SIG-M5 (cell line): ENCODE data around the gene CLUH.
"Not testable (repeated sequence)": the region's sequence is repeated elsewhere in the genome, so short reads cannot be mapped to it uniquely, and the experiment has no call there.

ENCODE experiments used
- DNase-seq: peaks from one replicate; lab custom pipeline; 2025; lab: John Stamatoyannopoulos, UW

CLUH gene

GRCh38 chr17:2701161-2701995 lies 10.2 kb downstream of the CLUH start:
- DNase-seq = no peak

DNA sequence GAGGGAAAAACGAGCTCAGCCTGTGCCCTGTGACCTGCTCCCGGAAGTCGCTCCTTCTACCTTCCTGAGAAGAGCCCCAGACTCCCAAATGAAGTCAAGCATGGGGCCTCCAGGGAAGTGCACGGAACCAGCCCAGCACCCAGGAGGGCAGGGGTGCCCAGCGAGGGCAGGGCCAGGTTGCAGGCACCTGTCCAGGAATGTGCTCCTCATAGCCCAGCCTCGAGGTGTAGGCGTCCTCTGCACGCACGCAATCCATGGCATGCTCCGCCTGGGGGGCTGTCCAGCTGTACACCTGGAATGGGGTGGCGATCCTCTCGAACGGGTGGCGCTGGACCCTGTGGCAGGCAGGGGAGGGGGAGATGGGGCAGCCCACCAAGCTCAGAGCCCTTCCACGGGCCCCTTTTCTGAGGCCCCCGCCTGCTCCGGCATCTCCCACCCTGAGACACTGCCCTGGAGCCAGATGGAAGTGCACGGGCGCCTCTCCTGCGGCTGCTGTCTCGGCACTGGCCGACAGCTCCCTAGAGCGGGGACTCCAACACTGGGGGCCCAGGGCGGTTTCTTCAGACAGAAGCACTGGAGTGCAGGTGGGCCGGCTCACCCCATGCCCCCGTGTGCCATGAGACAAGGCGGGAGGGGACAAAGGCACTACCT lies 10.9 kb downstream of the CLUH start:
- no peak for DNase-seq

- no peak for DNase-seq
Measured at GRCh38 chr17:2700030-2700490, 11.5 kb downstream of the CLUH start.

GRCh38 chr17:2699216-2699805 lies 12.3 kb downstream of the CLUH start:
- not testable (repeated sequence) for DNase-seq

DNA sequence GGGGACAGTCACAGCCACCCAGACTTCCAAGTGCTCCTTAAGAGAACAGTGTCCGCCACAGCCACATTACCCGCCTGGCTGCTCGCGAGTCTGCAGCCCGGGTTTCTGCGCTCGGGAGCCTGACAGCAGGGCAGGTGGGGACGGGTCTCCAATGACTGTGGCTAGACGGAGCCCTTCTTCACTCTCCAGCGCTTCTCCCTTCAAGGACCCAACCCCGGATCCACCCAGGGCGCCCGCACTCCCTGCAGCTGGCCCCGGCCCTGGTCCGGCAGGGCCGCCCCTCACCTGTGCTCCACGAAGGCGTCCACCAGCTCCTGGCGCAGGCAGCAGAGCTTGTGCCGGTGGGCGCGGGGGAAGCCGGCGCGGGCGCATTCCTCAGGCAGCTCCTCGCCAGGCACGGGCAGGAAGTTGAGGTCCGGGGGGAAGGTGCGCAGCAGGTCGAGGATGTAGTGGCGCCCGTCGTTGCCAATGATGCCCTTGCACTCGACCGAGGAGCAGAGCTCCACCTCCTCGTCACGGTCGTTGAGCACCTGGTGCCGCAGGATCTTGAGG lies 13.9 kb downstream of the CLUH start:
- no peak for DNase-seq

DNA sequence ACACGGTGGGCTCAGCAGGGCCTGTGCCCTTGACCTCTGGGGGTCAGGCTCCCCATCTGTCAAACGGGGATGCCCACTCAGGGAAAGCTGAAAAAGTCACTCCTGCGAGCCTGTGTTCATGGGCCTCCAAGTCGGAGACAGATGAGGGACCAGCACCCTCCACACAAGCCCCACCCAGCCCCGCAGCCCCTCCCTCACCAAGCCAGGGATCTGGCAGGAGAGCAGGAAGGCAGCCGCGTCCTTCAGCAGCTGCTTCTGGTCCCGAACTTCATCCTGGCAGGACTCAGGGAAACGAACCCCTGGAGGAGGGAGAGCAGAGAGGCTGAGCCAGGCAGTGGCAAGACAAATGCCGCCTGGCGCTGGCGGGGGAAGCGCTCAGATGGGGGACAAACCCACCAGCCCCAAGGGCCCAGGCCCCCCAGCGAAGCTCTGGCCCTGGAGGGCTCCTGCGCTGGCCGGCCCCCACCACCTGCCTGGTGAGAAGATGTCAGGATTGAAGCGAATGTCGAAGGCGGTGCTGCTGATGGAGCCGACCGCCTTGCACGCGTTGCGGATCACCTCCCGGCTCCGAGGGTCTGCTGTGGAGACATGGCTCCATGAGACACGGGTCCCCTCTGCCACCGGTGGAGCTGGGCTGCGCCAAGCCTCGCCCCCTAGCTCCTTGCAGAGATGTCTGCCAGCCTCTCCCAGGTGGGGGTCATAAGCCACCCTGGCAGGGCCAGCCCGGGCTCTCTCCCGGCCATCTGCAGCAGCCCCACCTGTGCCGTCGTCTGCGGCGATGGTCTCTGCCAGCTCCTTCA lies 15.4 kb downstream of the CLUH start:
- DNase-seq = no peak

DNA sequence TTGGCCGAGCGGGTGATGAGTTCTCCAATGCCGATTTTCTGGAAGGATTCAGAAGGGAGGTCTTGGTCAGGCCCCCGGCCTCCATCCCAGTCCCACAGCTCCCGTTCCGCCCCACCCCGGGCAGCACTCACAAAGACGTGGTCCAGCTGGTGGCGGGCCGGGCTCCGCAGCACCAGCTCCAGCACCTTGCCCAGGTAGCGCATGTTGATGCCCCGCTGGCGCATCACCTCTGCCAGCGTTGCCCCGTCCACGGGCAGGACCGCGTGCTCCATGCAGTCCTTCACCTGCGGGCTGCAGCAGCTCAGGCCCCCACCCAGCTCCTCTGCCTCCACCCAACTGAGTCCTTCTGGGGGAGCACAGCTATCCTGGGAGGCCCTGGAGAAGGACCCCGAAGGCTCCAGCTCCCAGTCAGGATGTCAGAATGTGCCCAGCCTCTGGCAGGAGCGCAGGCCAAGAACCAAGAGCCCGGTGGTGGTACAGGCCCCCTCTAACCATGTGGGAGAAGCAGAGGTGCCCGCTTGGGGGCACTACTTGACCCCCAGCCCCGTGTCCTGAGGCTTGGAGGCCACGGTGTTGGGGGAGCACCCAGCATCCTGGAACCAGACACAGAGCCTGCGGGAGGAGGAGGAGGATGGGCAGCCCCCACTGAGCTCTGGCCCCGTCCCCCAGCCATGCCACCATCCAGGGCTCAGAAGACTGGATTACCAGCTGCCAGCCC lies 16.2 kb downstream of the CLUH start:
- no peak for DNase-seq

DNA sequence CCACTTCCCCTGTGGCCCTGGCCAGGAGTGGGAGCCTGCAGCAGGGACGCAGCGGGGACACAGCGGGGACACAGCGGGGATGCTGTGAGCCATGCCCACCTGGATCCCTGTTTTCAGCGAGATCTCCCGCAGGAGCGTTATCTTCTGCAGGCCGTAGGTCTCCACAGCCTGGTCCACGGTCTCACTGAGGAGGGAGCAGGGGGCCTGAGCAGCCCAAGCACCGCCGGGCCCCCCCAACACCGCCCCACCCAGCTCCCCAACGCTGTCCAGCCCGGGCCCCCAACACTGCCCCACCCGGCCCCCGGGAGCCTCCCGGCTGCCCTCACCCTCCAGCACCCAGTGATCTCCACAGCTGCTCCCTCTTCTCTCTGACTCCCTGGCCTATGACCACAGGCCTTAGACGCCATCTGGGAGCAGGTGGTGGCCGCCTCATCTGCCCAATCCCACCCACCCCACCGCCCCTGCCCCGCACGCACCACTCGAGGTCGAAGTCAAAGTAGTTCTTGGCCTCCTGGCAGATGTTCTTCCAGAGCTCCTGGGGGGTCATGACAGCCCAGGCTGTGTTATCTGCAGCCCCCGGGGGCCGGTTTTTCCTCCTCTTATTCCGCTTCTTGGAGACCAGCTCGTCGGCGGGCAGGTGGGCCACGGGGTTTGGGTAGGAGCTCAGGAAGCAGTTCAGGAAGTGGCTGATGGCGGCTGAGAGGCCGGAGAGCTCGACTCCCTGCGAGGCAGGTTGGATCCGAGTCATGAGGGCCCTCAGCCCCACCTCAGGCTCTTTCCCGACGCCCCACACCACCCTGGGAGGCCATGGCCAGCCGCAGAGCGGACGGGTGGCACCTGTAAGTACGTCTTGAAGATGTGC lies 17.0 kb downstream of the CLUH start:
- no peak for DNase-seq

- DNase-seq = no peak
Measured at GRCh38 chr17:2693561-2694380, 17.8 kb downstream of the CLUH start.

GRCh38 chr17:2692781-2693135 lies 18.8 kb downstream of the CLUH start:
- DNase-seq = no peak

GRCh38 chr17:2691965-2692780 lies 19.4 kb downstream of the CLUH start:
- DNase-seq = no peak

GRCh38 chr17:2691069-2691871 lies 20.3 kb downstream of the CLUH start:
- DNase-seq = no peak

DNA sequence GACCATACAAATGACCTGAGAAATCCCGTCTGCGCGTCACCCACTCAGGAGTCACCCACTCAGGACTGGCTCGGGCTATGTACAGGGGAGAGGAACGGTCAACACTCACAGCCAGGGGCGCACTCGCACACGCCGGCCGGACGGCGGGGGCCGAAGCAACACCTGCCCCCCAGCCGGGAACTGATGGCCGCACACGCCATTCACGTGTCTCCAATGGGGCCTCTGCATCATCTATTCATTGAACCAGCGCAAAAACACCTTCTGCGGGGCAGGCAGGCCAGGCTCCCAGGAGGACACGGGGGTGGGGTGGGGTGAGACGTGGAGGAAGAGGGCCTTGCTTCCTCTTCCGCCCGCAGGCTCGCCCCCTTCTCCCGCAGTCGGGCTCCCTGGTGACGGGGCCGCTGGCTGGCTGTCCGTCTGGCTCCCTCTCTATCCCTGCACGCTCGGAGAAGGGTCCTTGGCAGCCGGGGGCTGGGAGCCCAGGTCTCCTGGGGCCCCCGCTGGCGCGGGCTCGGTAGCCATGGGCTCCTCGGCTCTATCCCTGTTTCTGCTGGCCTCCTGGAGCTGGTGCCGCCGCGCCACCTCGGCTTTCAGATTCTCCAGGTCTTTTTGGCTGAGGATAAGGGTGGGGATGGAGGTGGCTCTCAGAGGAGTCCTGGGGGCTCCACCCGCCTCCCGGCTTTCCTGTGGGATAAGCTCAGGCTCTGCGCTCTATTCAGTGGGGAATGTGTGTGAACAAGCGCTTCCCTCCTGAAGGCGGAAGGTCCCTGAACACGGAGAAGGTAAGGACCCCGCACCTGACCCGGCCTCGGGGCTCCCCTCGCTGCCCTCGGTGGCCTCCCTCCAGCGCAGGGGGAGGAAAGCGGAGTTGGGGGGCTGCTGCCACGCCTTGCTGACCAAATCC lies 21.1 kb downstream of the CLUH start:
- DNase-seq = no peak

GRCh38 chr17:2689411-2690164 lies 22.0 kb downstream of the CLUH start:
- DNase-seq = no peak

DNA sequence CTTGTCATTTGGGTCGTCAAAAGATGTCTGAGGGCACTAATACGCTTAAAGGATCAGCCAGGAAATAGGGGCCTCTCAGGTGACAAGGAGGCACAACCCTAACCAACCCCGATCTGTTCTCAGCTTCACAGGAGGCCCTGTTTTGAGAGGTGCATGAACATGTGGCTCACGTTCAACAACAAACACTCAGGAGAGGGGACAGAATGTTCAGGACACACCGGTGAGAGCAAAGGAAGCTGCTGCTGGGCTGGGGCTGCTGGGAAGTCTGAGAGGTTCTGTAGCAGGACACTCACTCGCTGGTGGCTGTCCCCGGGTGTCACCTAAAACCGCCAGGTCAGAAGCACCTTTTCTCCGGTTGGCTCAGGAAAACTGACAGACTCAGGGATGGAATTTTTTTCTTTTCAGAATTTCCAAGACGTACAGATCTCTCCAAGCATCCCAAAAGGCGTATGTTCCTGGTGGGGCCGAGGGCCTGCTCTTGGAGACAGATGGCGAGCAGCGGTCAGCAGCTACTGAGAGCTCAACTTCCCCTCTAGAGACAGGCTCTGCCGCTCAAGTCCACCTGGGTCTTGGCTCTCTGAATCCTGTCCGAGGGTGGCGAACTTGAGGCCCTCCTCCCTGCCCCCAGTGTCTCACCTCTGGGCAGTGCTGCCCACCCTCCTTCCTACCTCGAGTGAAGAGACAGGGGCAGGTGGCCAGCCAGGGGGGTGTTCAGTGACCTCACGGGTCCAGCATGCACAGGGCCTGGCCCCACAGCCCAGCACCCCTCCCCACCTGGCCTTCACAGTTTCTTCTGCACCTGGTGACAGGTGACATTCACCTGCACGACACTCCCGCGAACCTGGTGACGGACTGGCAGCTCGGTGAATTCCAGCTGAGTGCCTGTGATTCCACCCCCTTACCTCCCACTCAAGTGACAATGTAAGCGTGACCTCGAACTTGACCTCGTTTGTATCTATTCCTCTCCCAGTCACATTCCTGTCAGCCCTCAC lies 22.9 kb downstream of the CLUH start:
- DNase-seq = no peak
